ENCODE results near the gene DDX10.

Gene DDX10

DNA sequence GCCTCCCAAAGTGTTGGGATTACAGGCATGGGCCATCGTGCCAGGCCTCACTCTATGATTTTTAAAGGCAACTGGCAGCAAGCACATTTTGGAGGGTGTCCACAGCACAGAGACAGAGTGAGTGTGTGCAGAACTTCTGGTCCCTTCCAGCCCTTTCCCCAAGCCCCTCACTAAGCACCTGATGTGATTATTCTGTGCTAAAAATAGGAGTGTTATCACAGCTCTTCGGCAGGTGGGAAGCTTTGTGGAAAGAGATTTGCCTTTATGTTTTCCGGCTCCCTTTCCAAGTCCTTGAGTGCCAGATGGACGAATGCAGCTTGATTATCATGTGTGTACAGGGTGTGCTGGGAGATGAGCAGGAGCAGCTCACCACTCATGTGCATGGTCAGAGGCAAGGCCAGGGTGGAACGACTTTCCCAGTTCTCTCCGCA is 310.8 kb downstream of the DDX10 start:
- DNase-seq (ENCODE audit: low read depth, low spot score) = no peak

GRCh38 chr11:108983636-108984420 is 319.0 kb downstream of the DDX10 start:
- no peak for DNase-seq (ENCODE audit: low read depth, low spot score)

- no peak for DNase-seq (ENCODE audit: low read depth, low spot score)
These were observed 319.7 kb downstream of the DDX10 start for GRCh38 chr11:108984523-108984922.

- DNase-seq (ENCODE audit: low read depth, low spot score) = no peak
These were observed 320.5 kb downstream of the DDX10 start for GRCh38 chr11:108985236-108985944.

DNA sequence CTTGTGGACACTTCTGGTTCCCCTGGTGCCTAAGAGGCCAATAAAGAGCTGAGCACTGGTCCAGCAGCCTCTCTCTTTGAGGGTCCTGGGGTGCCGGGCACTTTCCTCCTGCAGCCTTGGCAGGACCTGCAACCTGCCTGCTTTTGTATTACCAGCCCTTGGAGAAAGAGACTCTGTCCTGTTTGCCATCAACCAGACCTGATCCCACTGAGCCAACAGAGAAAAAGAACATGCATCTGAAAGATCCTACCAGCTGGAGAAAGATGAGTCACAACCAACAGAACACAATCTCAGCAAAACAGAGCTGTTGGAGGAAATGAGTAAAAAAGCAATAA is 321.0 kb downstream of the DDX10 start:
- peak; percentile 46 for DNase-seq (ENCODE audit: low read depth, low spot score)

Data from brain pericyte (primary cell).